HepG2 (cell line): Measurements from ENCODE around the gene USP43. TPM values are rescaled to one million over a fixed set of nuclear protein-coding genes. Genes with fewer than 3 reads are reported as not detected.
A peak's percentile ranks its signal among the peaks of the same experiment; 100 is the strongest.

Source experiments
- ATAC-seq: fragments of 200-7000 bp; cut with Tn5 transposase; 3 replicates; pipeline ENCODE4 v1.9.1; 2020; ENCODE audit warnings: mild to moderate bottlenecking, moderate library complexity
- BruUV-seq: library from RNA; stranded (reverse); fragments of 400-500 nt; replicated peaks from 2 replicates; lab custom pipeline; 2021; lab: Mats Ljungman, UMichigan
- CTCF ChIA-PET: fragments of 300-600 bp; formaldehyde crosslinking; extraction: SDS; loops from one replicate; lab custom pipeline; 2021; ENCODE audit warnings: low total read pairs, inconsistent platforms, low intra/inter-chr PET ratio; lab: Yijun Ruan, JAX
- POLR2A ChIA-PET: fragments of 350-600 bp; sonication (Branson Sonifier 250); formaldehyde crosslinking; loops from one replicate; lab custom pipeline; 2020; ENCODE audit warnings: antibody characterized with exemption, inconsistent platforms; lab: Yijun Ruan, JAX
- DNase-seq: peaks from one replicate; pipeline ENCODE4 v3.0.0-alpha.2; 2015; ENCODE audit warnings: low spot score
- FAIRE-seq: peaks from 3 replicates; lab custom pipeline; 2011; peaks lifted over from hg19 to GRCh38; lab: Jason Lieb, UNC
- H2AFZ ChIP-seq: one replicate; pipeline ENCODE4 v1.6.1; 2011; ENCODE audit warnings: low read length, inconsistent platforms
- H3K27ac ChIP-seq: fragments of 300-600 bp; 3 replicates; pipeline ENCODE4 v1.8.0; 2011; ENCODE audit warnings: mixed run types, mild to moderate bottlenecking, mixed read lengths, low read length, inconsistent platforms; ENCODE audit not compliant: insufficient read depth; ENCODE audit errors: extremely low read length
- H3K27me3 ChIP-seq, 2 experiments: fragments of 200-600 bp in 1 of 2; 2 replicates in 1 of 2; 3 replicates in 1 of 2; pipeline versions ENCODE4 v1.6.0 to v1.8.0; 2011; ENCODE audit warnings: low read length in 2 of 2, mild to moderate bottlenecking in 2 of 2, moderate library complexity in 2 of 2, inconsistent platforms in 1 of 2; ENCODE audit not compliant: insufficient read depth in 2 of 2, control insufficient read depth in 1 of 2
- H3K36me3 ChIP-seq, 2 experiments: fragments of 200-600 bp in 1 of 2; replicated peaks in 1 of 2; 2 replicates in 1 of 2; 3 replicates in 1 of 2; pipeline versions ENCODE4 v1.5.1 to v1.8.0; 2011; ENCODE audit warnings: low read length in 2 of 2, inconsistent platforms in 1 of 2; ENCODE audit not compliant: insufficient read depth in 2 of 2, control insufficient read depth in 1 of 2
- H3K4me1 ChIP-seq: 2 replicates; pipeline ENCODE4 v1.5.1; 2012; ENCODE audit warnings: low read length, inconsistent platforms; ENCODE audit not compliant: insufficient read depth
- H3K4me2 ChIP-seq: 2 replicates; pipeline ENCODE4 v1.6.0; 2011; ENCODE audit warnings: low read depth, low read length, inconsistent platforms
- H3K4me3 ChIP-seq, 3 experiments: fragments of 200-600 bp in 1 of 3; sonication (generic), shearing (Covaris generic) in 1 of 3; replicated peaks in 1 of 3; 2 replicates each; pipeline ENCODE4 v1.5.1; 2011 to 2016; ENCODE audit warnings: low read length in 3 of 3, inconsistent platforms in 2 of 3, low read depth in 2 of 3, mild to moderate bottlenecking in 2 of 3, control low read depth in 1 of 3, mixed read lengths in 1 of 3; ENCODE audit not compliant: insufficient read depth in 1 of 3
- H3K79me2 ChIP-seq: one replicate; pipeline ENCODE4 v1.6.1; 2011; ENCODE audit warnings: low read length, inconsistent platforms; ENCODE audit not compliant: insufficient read depth
- H3K9ac ChIP-seq: 2 replicates; pipeline ENCODE4 v1.6.0; 2011; ENCODE audit warnings: mild to moderate bottlenecking, low read depth, low read length, inconsistent platforms; ENCODE audit not compliant: insufficient read depth
- H3K9me3 ChIP-seq: 2 replicates; pipeline ENCODE4 v1.5.1; 2012; ENCODE audit warnings: mild to moderate bottlenecking, low read length
- H4K20me1 ChIP-seq: 2 replicates; pipeline ENCODE4 v1.6.0; 2011; ENCODE audit warnings: inconsistent platforms, mild to moderate bottlenecking, low read length, moderate library complexity; ENCODE audit not compliant: insufficient read depth
- CREM ChIP-seq, 2 experiments: sonication (generic) in 1 of 2; formaldehyde crosslinking in 1 of 2; IDR thresholded peaks; 2 replicates each; pipeline versions ENCODE4 v1.4.0 to v1.6.1; 2016 to 2020; ENCODE audit warnings: antibody characterized with exemption in 1 of 2, mild to moderate bottlenecking in 1 of 2, missing genetic modification reagents in 1 of 2
- CTCF ChIP-seq: sonication (generic); formaldehyde crosslinking; IDR thresholded peaks from 2 replicates; pipeline ENCODE4 v1.5.0; 2020; ENCODE audit warnings: mild to moderate bottlenecking, missing genetic modification reagents, moderate library complexity
- GATAD1 ChIP-seq: IDR thresholded peaks from 2 replicates; pipeline ENCODE4 v1.6.1; 2016; ENCODE audit warnings: missing genetic modification reagents, missing compliant biosample characterization
- SIX1 ChIP-seq: sonication (generic); formaldehyde crosslinking; IDR thresholded peaks from 2 replicates; pipeline ENCODE4 v1.4.0; 2020; ENCODE audit warnings: missing genetic modification reagents, borderline replicate concordance
- STAG1 ChIP-seq: sonication (generic); formaldehyde crosslinking; IDR thresholded peaks from 2 replicates; pipeline ENCODE4 v1.4.0; 2020; ENCODE audit warnings: missing genetic modification reagents
- TCF7L2 ChIP-seq: IDR thresholded peaks from 2 replicates; pipeline ENCODE4 v1.6.1; 2011; ENCODE audit warnings: mild to moderate bottlenecking, low read depth, low read length, moderate library complexity
- UBTF ChIP-seq: sonication (generic); formaldehyde crosslinking; IDR thresholded peaks from 2 replicates; pipeline ENCODE4 v1.4.0; 2020; ENCODE audit warnings: mild to moderate bottlenecking, missing genetic modification reagents
- ZNF280B ChIP-seq: sonication (generic); formaldehyde crosslinking; IDR thresholded peaks from 2 replicates; pipeline ENCODE4 v1.5.0; 2020; ENCODE audit warnings: missing genetic modification reagents, mild to moderate bottlenecking, borderline replicate concordance
- WGBS: methylation state at CpG from one replicate; pipeline ENCODE4 v1.1.6; 2017; ENCODE audit warnings: low lambda C conversion rate; 5-methylcytosine and 5-hydroxymethylcytosine counted together
- in situ Hi-C: cut with HindIII; loops from 2 replicates; pipeline ENCODE4 v1.10.0; 2017; ENCODE audit warnings: low pct_unique_long_range_greater_than_20kb; ENCODE audit not compliant: extremely low pct_ligation_motif_present
- intact Hi-C: fragments of 100-400 bp; cut with micrococcal nuclease; formaldehyde crosslinking; loops from one replicate; pipeline ENCODE4 v1.10.0; 2022; ENCODE audit not compliant: unreplicated experiment
- polyA plus RNA-seq, 8 experiments: library from polyadenylated mRNA; depleted of rRNA in 3 of 8; stranded (reverse) in 7 of 8; unstranded in 1 of 8; fragments of >200 nt; fragmentation: Illumina TruSeq in 4 of 8; extraction: Trizol in 4 of 8; gene quantifications; 2 replicates each; pipeline versions ENCODE4 v1.2.1 to v1.2.3, GENCODE V29; 2011 to 2016; ENCODE audit warnings: low read depth in 4 of 8, missing spikeins in 1 of 8, mixed read lengths in 1 of 8; ENCODE audit not compliant: insufficient read depth in 1 of 8
- total RNA-seq, 5 experiments: library from RNA; depleted of rRNA; stranded (reverse); fragments of >200 nt; fragmentation: Illumina TruSeq; extraction: Trizol; gene quantifications; 2 replicates each; pipeline ENCODE4 v1.2.3, GENCODE V29; 2016; ENCODE audit warnings: low read depth in 1 of 5

USP43 gene
- total and polyA plus RNA-seq, 2 of the 13 experiments (the other 11 are each of a cell fraction or from before 2014, with no cell fraction given) = 1.6 to 2.2 TPM

- intact Hi-C loops = loop anchor here (1.0 to 5.0 kb wide), 2 partner anchors 78 to 148 kb away; partner anchors contain the start of gene USP43
- no peak overlapping the region for H3K4me2 ChIP-seq
- H3K4me3 ChIP-seq = no peak overlapping the region
- in situ Hi-C loops = no loop called here
- H3K79me2 ChIP-seq = no peaks in the 10 kb centered on the region
- ATAC-seq (0 out of 3 replicates have a peak, but pooled peaks have one; percentile 27), DNase-seq (peak; percentile 20), FAIRE-seq (peak; percentile 12)
- ChIA-PET CTCF (interaction anchor here (0.7 kb wide), 1 partner anchor 80 kb away, joined by 3 read pairs; the partner anchor contains the start of gene USP43), POLR2A (no interaction called here)
- H4K20me1 ChIP-seq = no peaks in the 10 kb centered on the region
- H3K27ac ChIP-seq = no peak overlapping the region
- no peaks in the 10 kb centered on the region for H3K36me3 ChIP-seq
- H3K4me1 ChIP-seq = no peaks in the 10 kb centered on the region
- WGBS = 13% methylated on average over 9 of the region's 9 CpGs
- H2AFZ ChIP-seq = no peak overlapping the region
- BruUV-seq = no TSS peak
- no peaks in the 10 kb centered on the region for H3K27me3 ChIP-seq
- TF ChIP-seq STAG1 = 0 out of 2 replicates have a peak, but pooled peaks have one; percentile 22
- no peak for TF ChIP-seq GATAD1 (CRISPR knock-in tag)
- no peak for TF ChIP-seq SIX1 (CRISPR knock-in tag)
- TF ChIP-seq CTCF = peak; percentile 37; the same call in 1 of the 2 replicates
- TF ChIP-seq CREM (IDR thresholded peaks at IDR 0.05) = no peak
- TF ChIP-seq CREM (CRISPR knock-in tag; IDR thresholded peaks at IDR 0.05) = no peak
- TF ChIP-seq ZNF280B (CRISPR knock-in tag) = no peak
- no peak for TF ChIP-seq TCF7L2
- TF ChIP-seq UBTF (CRISPR knock-in tag) = no peak
- TF ChIP-seq, all 625 proteins: peak for 2
- Histone ChIP-seq H3K9me3 (no peaks in the 10 kb centered on the region), H3K9ac (no peak overlapping the region)
These were observed 80.3 kb downstream of the USP43 start for GRCh38 chr17:9725575-9725974.
